Limb (tissue), 2 donors: ENCODE data around the gene KCNIP1.
"Not testable (repeated sequence)": the region's sequence is repeated elsewhere in the genome, so short reads cannot be mapped to it uniquely, and the experiment has no call there.

Experiments
- DNase-seq, 2 donors: peaks; one replicate each; pipeline ENCODE4 v3.0.0-alpha.2; 2016; ENCODE audit errors: extremely low spot score in 2 of 2

Gene KCNIP1

DNA sequence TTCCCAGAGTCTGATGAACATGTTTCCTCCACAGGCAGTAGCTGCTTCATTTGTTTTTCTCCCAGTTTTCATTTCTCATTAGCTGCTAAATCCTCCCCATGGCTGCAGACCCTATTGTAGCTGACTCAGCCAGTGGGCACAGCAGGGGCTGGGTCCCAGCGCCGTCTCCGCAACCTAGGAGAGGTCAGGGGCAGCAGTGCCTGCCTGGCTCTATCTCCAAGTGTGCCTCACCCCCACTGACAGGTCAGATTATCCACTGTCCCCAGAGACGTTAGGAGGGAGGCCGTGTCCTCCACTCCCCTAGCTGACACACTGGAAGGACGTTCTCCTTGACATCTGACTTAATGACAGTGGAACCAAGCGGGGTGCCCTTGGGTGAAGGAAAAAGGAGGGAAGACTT lies 31.1 kb downstream of the KCNIP1 start:
- peak in 1 of 2 donors; percentile 11 for DNase-seq

DNA sequence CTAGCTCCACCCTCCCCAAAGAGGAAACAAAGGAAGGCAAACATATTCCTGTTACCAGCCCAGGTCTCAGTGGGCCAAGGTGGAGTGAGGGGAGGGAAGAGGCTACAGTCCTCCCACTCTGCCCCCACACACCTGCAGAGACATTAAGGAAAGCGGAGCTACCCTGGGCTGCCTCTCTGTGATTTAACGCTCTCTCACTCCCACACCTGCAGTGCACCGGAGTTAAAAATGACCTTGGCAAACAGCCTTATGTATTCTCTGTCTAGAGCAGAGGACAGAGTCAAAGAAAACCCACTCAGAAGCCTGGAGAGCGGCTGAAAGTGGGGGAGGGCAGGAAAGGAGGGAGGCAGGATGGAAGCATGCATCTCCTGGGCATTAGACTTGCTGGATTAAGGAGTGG lies 32.7 kb downstream of the KCNIP1 start:
- peak in 1 of 2 donors; percentile 28 for DNase-seq

DNA sequence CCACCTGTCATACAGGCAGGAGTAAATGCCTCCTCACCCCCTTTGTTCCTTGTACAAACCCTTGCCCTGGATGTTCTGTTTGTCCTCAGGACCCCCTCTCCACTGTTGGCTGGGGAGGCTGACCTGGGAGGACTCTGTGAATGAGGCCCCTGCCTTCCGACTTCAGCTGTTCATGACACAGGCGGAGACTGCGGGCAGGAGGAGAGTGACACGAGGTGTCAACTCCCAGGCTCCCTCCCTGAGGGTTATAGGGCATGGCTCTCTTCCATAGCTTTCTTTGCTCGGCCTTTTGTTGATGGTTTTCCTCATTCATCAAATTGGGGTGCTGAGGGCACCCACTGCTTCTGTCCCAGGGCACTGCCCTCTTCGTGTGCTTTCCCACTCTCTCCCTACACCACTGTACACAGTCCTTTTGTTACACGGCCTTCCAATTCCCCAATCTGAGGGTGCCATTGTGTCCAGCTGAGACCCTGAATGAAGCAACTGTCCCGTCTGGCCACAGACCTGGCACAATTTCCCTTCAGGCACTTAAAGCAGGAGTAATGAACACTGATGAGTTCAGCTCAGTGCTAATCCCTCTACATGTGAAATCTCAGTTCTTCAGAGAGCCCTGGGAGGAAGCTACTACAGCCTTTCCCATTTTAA lies 33.8 kb downstream of the KCNIP1 start:
- peak in 1 of 2 donors; percentile 14 for DNase-seq

DNA sequence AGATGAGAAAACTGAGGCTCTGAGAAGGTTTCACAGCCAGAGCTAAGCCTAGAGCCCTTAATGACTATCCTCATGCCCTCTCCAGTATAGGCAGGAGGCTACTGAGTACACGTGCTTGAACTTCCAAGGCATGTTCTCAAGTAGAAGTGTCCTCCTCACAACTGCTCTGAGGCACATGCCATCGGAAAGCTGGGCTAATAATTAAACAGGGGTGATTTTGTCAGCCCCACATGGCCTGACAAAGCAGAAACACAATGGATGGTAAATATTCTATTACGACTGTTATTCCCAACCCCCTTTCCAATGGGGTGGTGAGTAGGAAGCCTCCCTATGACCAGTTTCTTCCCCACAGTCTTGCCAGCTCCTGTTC lies 34.3 kb downstream of the KCNIP1 start:
- DNase-seq = peak in 1 of 2 donors; percentile 6

DNA sequence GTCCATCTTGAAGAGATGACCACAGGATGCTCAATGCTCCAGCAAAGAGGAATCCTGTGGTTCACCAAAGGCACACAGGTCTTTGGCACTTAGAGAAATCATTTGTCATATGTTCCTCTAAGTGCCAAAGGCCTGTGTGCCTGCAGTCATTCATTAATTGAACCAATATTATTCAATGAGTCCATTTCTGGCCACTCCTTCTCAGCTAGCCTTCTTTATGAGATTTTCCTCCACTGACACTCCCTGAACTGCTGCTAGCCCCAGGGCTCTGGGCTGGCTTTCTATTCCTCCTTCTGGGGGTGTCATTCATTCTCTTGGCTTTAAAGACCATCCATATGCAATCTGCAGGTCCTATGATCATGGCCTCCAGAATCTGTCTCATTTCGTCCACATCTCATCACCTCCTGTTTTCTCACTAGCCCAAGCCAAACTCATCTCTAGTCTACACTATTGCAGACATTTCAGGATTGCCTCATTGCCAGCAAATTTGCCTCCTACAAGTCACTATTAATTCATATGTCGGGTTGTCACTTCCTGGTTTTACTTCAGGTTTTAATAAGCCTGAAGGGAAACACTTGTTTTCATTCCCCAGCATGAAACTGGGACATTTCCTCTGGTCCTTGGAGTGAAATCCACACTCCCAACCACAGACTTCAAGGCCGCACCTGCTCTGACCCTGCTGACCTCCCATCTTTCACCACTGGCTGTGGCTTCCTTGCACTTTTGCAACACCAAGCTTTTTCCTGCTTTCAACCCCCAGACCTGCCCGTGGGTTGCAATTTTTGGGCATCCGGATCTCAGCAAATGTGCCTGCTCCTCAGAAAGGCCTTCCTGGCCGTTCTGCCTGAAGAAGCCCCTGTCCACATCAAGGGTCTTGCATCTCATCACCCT lies 35.1 kb downstream of the KCNIP1 start:
- DNase-seq = peak in 1 of 2 donors; percentile 12

- peak in 1 of 2 donors; percentile 9 for DNase-seq
These were observed 36.5 kb downstream of the KCNIP1 start for GRCh38 chr5:170540271-170540670.

GRCh38 chr5:170541146-170541769 lies 37.4 kb downstream of the KCNIP1 start:
- DNase-seq = no peak

DNA sequence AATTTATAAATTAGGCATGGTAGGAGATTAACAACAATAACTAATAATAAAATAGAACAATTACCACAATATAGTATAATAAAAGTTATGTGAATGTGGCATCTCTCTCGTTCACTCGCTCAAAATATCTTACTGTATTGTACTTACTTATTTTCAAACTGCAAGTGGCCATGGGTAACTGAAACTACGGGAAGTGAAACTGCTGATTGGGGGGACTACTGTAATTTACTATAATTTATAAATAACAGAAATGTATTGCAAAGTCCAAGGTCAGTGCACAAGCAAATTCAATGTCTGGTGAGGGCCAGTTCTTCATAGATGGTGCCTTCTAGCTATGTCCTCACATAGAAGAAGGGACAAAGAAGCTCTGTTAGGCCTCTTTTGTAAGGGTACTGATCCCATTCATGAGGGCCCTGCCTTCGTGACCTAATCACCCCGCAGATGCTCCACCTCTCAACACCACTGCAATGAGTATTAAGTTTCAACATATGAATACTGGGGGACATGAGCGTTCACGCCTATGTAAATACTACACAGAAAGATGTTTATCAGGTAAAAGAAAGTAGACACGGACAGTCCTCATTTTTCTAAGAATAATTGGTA lies 39.0 kb downstream of the KCNIP1 start:
- peak in 1 of 2 donors; percentile 8 for DNase-seq

GRCh38 chr5:170545313-170545712 lies 41.5 kb downstream of the KCNIP1 start:
- DNase-seq = no peak

GRCh38 chr5:170545811-170546210 lies 42.0 kb downstream of the KCNIP1 start:
- peak in 1 of 2 donors; percentile 6 for DNase-seq

DNA sequence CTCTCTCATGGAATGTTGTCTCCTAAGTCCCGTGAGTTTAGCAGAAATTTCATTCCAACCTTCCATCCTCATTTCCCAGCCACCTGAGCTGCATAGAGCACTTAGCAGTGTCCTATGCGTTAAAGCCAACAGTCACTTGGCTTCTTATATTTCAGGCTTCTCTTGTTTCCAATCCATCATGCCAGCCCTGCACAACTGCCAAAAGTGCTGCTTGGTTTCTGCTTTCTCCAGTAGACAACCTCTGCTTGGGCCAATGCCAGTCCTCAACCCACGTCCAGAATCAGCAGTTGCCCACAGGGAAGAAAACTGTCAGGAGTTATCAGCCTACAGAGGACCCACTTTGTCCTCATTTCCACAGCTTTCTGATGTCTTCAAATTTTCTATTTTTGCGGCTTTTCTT lies 42.5 kb downstream of the KCNIP1 start:
- peak in 1 of 2 donors; percentile 28 for DNase-seq

- DNase-seq = not testable (repeated sequence)
These were observed 46.6 kb downstream of the KCNIP1 start for GRCh38 chr5:170550382-170550781.

DNA sequence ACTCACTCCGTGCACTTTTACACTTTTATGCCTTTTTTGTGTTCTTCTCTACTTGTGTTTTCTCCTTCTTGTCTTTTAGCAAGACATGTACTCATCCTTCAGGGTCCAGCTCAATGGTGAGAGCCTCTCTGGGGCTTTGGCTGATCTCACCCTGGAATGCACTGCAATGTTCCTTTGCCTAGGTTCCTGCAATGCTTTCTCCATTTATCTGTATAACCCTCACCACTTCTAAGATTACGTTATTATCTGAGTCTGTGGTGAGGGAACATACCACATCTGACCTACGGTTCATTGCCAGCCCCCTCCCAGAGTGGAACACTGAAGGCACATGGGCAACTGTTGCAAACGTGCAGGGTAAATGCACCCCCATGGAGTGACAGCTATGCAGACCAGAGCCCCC lies 47.3 kb downstream of the KCNIP1 start:
- no peak for DNase-seq

GRCh38 chr5:170551622-170552021 lies 47.8 kb downstream of the KCNIP1 start:
- DNase-seq = no peak

DNA sequence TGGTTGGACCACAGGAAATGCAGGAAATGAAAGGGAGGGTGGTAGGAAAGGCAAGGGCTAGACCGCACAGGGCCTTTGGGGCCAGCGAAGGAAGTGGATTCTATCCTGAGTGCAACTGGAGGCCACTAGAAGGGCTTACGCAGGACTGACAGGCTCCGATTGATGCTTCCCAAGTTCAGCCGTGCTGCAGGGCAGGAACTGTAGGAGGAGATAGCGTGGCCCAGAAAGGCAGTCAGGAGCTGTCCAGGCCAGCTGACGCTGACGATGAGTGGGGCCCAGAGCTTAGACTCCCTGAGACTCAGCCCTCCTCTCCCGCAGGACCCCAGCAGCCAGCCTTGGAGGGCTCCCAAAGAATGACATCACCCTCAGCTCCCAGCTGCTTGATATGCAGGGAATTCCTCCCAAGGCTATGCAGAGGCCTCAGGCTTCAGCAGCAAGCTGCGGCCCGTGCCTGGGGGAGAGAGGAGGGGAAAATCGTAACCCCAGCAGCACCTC lies 48.8 kb downstream of the KCNIP1 start:
- peak; percentile 86 to 88 for DNase-seq

DNA sequence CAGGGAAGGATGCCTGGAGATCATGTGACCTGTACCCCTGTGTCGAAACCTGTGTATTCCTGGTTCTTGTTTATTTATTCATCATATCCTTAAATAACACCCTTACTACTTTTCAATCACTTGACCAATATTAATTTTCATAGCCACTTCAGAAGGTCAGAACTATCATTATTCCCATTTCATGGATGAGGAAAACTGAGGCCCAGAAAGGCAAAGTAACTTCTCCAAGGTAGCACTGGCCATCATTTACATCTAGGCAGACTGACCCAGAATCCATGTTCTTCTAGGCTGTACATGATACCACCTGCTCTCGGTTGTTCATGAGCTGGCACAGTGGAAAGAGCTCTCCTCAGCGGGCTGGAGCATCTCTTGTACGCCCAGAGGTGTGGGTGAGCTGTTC lies 49.4 kb downstream of the KCNIP1 start:
- peak in 1 of 2 donors; percentile 14 for DNase-seq

- DNase-seq = peak in 1 of 2 donors; percentile 31
These were observed 50.9 kb downstream of the KCNIP1 start for GRCh38 chr5:170554521-170555267.

GRCh38 chr5:170557314-170557713 lies 53.5 kb downstream of the KCNIP1 start:
- peak in 1 of 2 donors; percentile 12 for DNase-seq

GRCh38 chr5:170559296-170559695 lies 55.5 kb downstream of the KCNIP1 start:
- no peak for DNase-seq

DNA sequence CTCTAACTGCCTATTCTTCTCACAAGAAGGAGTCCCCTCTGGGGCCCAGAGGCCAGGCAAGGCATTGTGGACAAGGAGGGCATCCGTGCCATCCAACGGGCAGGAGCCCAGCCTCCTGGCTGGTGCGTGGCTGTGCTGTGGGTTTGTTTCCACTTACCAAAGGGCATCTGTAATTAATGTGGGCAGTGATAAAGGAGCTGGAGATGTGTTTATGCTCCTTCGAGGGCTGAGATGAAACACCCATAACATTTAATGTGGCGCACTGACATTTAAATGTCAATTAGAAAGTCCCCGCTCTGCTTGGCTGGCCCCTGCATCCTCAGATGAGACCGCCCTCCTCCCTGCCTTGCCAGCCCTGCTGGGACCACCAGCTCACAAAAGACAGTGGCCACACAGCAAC lies 57.1 kb downstream of the KCNIP1 start:
- DNase-seq = peak in 1 of 2 donors; percentile 20
